Glutamatergic neuron (in vitro differentiated cells): ENCODE results near the gene PLXDC1. TPM values are rescaled to one million over a fixed set of nuclear protein-coding genes. Genes with fewer than 3 reads are reported as not detected.

ENCODE experiments used
- DNase-seq: peaks from one replicate; pipeline ENCODE4 v3.0.0; 2022
- H3K27ac Mint-ChIP-seq: one replicate; pipeline ENCODE4 v1.8.0; 2020; ENCODE audit warnings: mild to moderate bottlenecking, mixed read lengths, inconsistent platforms; ENCODE audit not compliant: unreplicated experiment
- H3K27me3 Mint-ChIP-seq: one replicate; pipeline ENCODE4 v1.8.0; 2020; ENCODE audit warnings: mild to moderate bottlenecking, moderate library complexity, mixed read lengths, inconsistent platforms; ENCODE audit not compliant: unreplicated experiment
- H3K36me3 Mint-ChIP-seq: one replicate; pipeline ENCODE4 v1.8.0; 2020; ENCODE audit warnings: mild to moderate bottlenecking, mixed read lengths, inconsistent platforms; ENCODE audit not compliant: unreplicated experiment
- H3K4me1 Mint-ChIP-seq: one replicate; pipeline ENCODE4 v1.8.0; 2020; ENCODE audit warnings: mild to moderate bottlenecking, low read depth, mixed read lengths, inconsistent platforms; ENCODE audit not compliant: unreplicated experiment
- H3K4me3 Mint-ChIP-seq: one replicate; pipeline ENCODE4 v1.8.0; 2020; ENCODE audit warnings: mild to moderate bottlenecking, mixed read lengths, inconsistent platforms; ENCODE audit not compliant: unreplicated experiment
- H3K9me3 Mint-ChIP-seq: one replicate; pipeline ENCODE4 v1.8.0; 2020; ENCODE audit warnings: mild to moderate bottlenecking, moderate library complexity, mixed read lengths, inconsistent platforms; ENCODE audit not compliant: unreplicated experiment
- CTCF ChIP-seq: fragments of 200-600 bp; sonication (generic); IDR thresholded peaks from one replicate; pipeline ENCODE4 v1.5.0; 2021; ENCODE audit not compliant: partially characterized antibody, unreplicated experiment
- total RNA-seq: library from RNA; stranded (reverse); fragmentation: NEBNext Ultra II Directional; extraction: Animal tissue kit (Norgen Biotek cat#: 25700); gene quantifications from one replicate; pipeline ENCODE4 v1.2.1, GENCODE V29; 2021; ENCODE audit not compliant: unreplicated experiment

The PLXDC1 gene
- total RNA-seq, 1 donor from 2014 or later: not detected

- peaks cover 2% of the 10 kb centered on the region for H3K9me3 Mint-ChIP-seq
- H3K4me3 Mint-ChIP-seq: no peak overlapping the region
- H3K27ac Mint-ChIP-seq: no peak overlapping the region
- TF ChIP-seq CTCF: no peak
- H3K27me3 Mint-ChIP-seq: peaks cover 6% of the 10 kb centered on the region
- no peak for DNase-seq
- H3K36me3 Mint-ChIP-seq: no peaks in the 10 kb centered on the region
- no peaks in the 10 kb centered on the region for H3K4me1 Mint-ChIP-seq
These were observed 40.9 kb downstream of the PLXDC1 start for GRCh38 chr17:39110435-39111136.

- no peak for DNase-seq
- TF ChIP-seq CTCF: no peak
- Mint-ChIP-seq H3K27ac (no peak overlapping the region), H3K4me3 (no peak overlapping the region), H3K9me3 (peaks cover 2% of the 10 kb centered on the region), H3K4me1 (no peaks in the 10 kb centered on the region), H3K36me3 (no peaks in the 10 kb centered on the region), H3K27me3 (peaks cover 6% of the 10 kb centered on the region)
These were observed 42.7 kb downstream of the PLXDC1 start for GRCh38 chr17:39108461-39109375.

GRCh38 chr17:39107973-39108372 is 43.5 kb downstream of the PLXDC1 start:
- H3K27ac Mint-ChIP-seq: no peak overlapping the region
- peaks cover 6% of the 10 kb centered on the region for H3K27me3 Mint-ChIP-seq
- no peaks in the 10 kb centered on the region for H3K36me3 Mint-ChIP-seq
- no peak overlapping the region for H3K4me3 Mint-ChIP-seq
- DNase-seq: no peak
- no peaks in the 10 kb centered on the region for H3K4me1 Mint-ChIP-seq
- TF ChIP-seq CTCF: no peak
- H3K9me3 Mint-ChIP-seq: peaks cover 2% of the 10 kb centered on the region

GRCh38 chr17:39107155-39107554 is 44.3 kb downstream of the PLXDC1 start:
- H3K9me3 Mint-ChIP-seq: peaks cover 2% of the 10 kb centered on the region
- H3K27ac Mint-ChIP-seq: no peak overlapping the region
- no peak for TF ChIP-seq CTCF

GRCh38 chr17:39105705-39106104 is 45.7 kb downstream of the PLXDC1 start:
- DNase-seq: no peak
- no peaks in the 10 kb centered on the region for H3K4me1 Mint-ChIP-seq
- no peak overlapping the region for H3K4me3 Mint-ChIP-seq
- H3K27me3 Mint-ChIP-seq: peaks cover 6% of the 10 kb centered on the region
- H3K36me3 Mint-ChIP-seq: no peaks in the 10 kb centered on the region
- TF ChIP-seq CTCF: no peak
- H3K27ac Mint-ChIP-seq: no peak overlapping the region
- peaks cover 3% of the 10 kb centered on the region for H3K9me3 Mint-ChIP-seq

More at GRCh38 chr17:39107155-39107554, 44.3 kb downstream of the PLXDC1 start:
- DNase-seq: no peak
- H3K27me3 Mint-ChIP-seq: peaks cover 6% of the 10 kb centered on the region
- no peaks in the 10 kb centered on the region for H3K36me3 Mint-ChIP-seq
- no peak overlapping the region for H3K4me3 Mint-ChIP-seq
- H3K4me1 Mint-ChIP-seq: no peaks in the 10 kb centered on the region
